A204.1 (cell line): ENCODE data around the gene FRY.

Experiments
- FAIRE-seq: peaks from 2 replicates; lab custom pipeline; 2012; peaks lifted over from hg19 to GRCh38; lab: Jason Lieb, UNC

Gene FRY

DNA sequence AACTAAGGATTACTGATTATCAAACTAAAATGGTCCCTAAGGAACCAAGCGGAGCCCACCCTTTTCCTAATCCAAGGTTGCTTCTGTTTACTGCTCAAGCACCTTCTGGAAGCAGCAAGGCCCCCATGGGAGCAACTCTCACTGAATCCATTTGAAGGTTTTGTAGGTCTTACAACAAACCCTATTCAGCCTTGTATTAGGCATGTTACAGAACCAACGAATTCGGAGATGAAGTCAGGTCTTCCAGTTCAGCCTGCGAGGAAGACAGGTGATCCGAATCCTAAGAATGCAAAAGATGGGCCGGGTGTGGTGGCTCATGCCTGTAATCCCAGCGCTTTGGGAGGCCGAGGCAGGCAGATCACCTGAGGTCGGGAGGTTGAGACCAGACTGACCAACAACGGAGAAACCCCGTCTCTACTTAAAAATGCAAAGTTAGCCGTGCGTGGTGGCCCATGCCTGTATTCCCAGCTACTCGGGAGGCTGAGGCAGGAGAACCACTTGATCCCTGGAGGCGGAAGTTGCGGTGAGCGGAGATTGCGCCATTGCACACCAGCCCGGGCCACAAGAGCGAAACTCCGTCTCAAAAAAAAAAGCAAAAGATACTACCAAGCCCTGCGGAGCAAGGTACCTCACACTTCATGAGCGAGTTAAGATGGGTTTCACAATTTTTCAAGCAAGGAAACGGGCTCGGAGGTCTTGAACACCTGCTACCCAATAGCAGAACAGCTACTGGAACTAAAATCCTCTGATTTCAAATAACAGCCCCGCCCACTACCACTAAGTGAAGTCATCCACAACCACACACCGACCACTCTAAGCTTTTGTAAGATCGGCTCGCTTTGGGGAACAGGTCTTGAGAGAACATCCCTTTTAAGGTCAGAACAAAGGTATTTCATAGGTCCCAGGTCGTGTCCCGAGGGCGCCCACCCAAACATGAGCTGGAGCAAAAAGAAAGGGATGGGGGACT, 283.0 kb downstream of the FRY start:
- FAIRE-seq: no peak

DNA sequence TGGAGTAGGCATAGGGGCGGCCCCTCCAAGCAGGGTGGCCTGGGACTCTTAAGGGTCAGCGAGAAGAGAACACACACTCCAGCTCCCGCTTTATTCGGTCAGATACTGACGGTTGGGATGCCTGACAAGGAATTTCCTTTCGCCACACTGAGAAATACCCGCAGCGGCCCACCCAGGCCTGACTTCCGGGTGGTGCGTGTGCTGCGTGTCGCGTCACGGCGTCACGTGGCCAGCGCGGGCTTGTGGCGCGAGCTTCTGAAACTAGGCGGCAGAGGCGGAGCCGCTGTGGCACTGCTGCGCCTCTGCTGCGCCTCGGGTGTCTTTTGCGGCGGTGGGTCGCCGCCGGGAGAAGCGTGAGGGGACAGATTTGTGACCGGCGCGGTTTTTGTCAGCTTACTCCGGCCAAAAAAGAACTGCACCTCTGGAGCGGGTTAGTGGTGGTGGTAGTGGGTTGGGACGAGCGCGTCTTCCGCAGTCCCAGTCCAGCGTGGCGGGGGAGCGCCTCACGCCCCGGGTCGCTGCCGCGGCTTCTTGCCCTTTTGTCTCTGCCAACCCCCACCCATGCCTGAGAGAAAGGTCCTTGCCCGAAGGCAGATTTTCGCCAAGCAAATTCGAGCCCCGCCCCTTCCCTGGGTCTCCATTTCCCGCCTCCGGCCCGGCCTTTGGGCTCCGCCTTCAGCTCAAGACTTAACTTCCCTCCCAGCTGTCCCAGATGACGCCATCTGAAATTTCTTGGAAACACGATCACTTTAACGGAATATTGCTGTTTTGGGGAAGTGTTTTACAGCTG, 283.9 kb downstream of the FRY start, which contains the start of the genes BRCA2 and ZAR1L:
TSS of gene BRCA2 (plus strand) at position 271 of the 790 bp plus-strand sequence. CDS start 953 bp downstream, outside the sequence.
TSS of gene ZAR1L (minus strand) at position 126 of the 790 bp plus-strand sequence. CDS start 3,438 bp downstream, outside the sequence.
- FAIRE-seq: peak; percentile 84

DNA sequence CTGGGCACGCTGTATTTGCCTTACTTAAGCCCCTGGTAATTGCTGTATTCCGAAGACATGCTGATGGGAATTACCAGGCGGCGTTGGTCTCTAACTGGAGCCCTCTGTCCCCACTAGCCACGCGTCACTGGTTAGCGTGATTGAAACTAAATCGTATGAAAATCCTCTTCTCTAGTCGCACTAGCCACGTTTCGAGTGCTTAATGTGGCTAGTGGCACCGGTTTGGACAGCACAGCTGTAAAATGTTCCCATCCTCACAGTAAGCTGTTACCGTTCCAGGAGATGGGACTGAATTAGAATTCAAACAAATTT, 284.4 kb downstream of the FRY start:
- no peak for FAIRE-seq

DNA sequence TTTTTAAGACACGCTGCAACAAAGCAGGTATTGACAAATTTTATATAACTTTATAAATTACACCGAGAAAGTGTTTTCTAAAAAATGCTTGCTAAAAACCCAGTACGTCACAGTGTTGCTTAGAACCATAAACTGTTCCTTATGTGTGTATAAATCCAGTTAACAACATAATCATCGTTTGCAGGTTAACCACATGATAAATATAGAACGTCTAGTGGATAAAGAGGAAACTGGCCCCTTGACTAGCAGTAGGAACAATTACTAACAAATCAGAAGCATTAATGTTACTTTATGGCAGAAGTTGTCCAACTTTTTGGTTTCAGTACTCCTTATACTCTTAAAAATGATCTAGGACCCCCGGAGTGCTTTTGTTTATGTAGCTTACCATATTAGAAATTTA, 284.9 kb downstream of the FRY start:
- FAIRE-seq: no peak

DNA sequence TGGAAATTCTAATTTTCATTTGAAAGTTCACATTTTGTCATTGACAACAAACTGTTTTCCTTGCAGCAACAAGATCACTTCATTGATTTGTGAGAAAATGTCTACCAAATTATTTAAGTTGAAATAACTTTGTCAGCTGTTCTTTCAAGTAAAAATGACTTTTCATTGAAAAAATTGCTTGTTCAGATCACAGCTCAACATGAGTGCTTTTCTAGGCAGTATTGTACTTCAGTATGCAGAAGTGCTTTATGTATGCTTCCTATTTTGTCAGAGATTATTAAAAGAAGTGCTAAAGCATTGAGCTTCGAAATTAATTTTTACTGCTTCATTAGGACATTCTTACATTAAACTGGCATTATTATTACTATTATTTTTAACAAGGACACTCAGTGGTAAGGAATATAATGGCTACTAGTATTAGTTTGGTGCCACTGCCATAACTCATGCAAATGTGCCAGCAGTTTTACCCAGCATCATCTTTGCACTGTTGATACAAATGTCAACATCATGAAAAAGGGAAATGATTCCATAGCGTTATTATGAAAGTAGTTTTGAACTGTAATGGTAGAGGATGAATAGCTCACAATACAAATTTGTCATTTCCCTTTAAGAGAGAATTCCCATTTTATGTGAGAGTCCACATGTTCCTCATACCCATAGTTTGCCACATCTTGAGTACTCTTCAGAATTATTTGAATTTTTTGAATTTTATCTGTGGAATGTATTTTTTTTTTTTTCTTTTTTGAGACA, 286.3 kb downstream of the FRY start:
- FAIRE-seq: no peak

DNA sequence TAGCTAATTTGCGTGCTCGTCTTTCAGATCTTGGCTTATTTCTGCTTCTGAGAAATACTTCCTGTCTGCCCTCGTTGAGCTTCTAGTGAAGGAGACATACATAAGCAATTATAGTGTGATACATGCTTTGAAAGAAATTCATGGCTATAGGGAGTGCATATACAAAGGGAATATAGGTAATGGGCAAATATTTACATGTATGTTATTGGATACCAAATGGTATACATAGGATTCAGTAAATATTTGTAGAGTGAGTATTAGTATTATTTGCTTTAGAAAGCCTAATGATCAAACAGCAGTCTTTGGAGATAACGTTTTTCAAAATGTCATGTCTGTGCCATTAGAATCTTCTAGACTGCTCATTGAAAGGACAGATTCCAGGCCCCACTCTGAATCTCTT, 289.0 kb downstream of the FRY start:
- no peak for FAIRE-seq

DNA sequence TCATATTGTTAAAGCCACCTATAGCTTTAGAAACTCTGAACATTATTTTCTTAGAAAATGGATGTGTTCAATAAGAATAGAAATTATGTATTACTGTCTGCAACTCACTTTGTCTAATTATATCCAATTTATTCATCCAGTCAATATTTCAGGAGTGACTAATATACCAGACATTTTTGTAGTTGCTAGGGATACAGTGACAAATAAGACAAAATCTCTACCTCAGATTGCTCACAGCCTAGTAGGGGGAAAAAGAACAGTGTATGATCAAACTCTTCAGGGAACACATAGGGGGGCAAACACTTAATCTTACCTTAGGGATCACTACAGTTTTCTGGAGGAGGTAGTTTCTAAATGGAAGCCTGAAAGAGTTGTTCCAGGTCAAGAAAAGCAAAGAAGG, 292.3 kb downstream of the FRY start:
- FAIRE-seq: no peak

DNA sequence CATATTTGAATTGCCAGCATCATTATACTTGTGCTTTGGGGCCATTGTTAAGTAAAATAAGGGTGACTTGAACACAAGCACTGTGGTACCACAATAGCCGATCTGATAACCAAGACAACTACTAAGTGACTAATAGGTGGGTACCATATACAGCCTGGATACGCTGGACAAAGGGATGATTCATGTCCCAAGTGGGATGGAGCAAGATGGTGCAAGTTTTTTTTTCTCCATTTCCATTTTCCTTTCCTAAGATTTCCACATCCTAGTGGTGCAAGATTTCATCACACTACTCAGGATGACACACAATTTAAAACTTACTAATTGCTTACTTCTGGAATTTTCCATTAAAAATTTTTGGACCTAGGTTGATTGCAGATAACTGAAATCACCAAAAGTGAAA, 298.9 kb downstream of the FRY start:
- no peak for FAIRE-seq

DNA sequence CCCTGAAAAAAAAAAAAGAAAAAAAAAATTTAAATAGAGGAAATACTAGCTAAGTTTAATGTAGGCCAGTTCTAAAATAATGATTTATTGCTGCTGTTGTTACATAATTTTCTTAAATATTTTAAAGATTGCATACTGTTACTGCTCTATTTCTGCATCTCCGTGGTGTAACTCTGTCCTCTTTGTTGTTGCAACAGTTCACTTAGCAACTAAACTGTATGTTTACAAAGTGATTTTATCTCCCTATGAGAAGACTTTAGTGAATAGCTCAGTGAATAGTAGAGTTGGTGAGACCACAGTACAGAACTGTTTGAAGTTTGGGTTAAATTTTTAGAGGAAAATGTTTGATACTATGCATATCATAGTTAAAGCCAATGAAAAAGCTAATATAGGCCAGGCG, 303.1 kb downstream of the FRY start:
- FAIRE-seq: no peak

DNA sequence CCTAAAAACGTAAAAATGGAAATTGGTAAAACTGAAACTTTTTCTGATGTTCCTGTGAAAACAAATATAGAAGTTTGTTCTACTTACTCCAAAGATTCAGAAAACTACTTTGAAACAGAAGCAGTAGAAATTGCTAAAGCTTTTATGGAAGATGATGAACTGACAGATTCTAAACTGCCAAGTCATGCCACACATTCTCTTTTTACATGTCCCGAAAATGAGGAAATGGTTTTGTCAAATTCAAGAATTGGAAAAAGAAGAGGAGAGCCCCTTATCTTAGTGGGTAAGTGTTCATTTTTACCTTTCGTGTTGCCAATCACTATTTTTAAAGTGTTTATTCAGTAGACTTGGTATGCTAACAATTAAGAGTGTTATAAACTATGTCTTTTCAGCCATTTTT, 309.3 kb downstream of the FRY start:
- no peak for FAIRE-seq

DNA sequence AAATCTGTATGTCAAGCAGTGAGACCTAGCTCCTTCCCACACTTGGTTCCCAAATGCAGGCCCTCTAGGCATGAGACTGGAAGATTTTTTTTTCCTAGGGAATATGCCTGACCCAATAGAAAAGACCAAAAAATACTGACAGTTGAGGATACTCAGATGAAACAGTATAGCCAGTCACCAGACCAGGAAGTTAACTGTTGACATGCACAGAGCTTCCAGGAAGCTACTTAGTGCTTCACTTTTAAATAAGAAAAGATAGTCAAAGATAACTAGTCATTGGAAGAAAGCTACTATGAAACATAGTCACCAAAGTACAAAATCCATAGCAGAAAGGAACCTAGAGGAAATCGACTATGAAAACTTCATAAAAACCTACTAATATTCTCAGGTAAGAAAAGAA, 316.1 kb downstream of the FRY start:
- no peak for FAIRE-seq
